H9 (cell line): ENCODE data around the gene BRI3BP. TPM values are rescaled to one million over a fixed set of nuclear protein-coding genes. Genes with fewer than 3 reads are reported as not detected.
A peak's percentile ranks its signal among the peaks of the same experiment; 100 is the strongest.

Source experiments
- DNase-seq: peaks from one replicate; pipeline ENCODE4 v3.0.0-alpha.2; 2017
- H2AFZ ChIP-seq: one replicate; pipeline ENCODE4 v1.6.1; 2013; ENCODE audit warnings: mild to moderate bottlenecking, low read length, control low read depth, moderate library complexity
- H2AK5ac ChIP-seq: 2 replicates; pipeline ENCODE4 v1.6.1; 2013; ENCODE audit warnings: low read length, control low read depth, mixed read lengths; ENCODE audit not compliant: insufficient read length
- H2BK120ac ChIP-seq: one replicate; pipeline ENCODE4 v1.6.1; 2013; ENCODE audit warnings: low read depth, mild to moderate bottlenecking, low read length, control low read depth, inconsistent platforms; ENCODE audit not compliant: poor library complexity, severe bottlenecking
- H2BK12ac ChIP-seq: 2 replicates; pipeline ENCODE4 v1.6.1; 2013; ENCODE audit warnings: low read length, control low read depth, mixed read lengths, low read depth; ENCODE audit not compliant: insufficient read length
- H2BK15ac ChIP-seq: 2 replicates; pipeline ENCODE4 v1.6.1; 2013; ENCODE audit warnings: low read depth, low read length, control low read depth
- H2BK20ac ChIP-seq: one replicate; pipeline ENCODE4 v1.6.1; 2013; ENCODE audit warnings: low read depth, mild to moderate bottlenecking, low read length, control low read depth, inconsistent platforms; ENCODE audit not compliant: poor library complexity, severe bottlenecking
- H2BK5ac ChIP-seq: 2 replicates; pipeline ENCODE4 v1.6.1; 2013; ENCODE audit warnings: low read length, control low read depth, mixed read lengths; ENCODE audit not compliant: insufficient read length
- H3K14ac ChIP-seq: 2 replicates; pipeline ENCODE4 v1.6.1; 2013; ENCODE audit warnings: low read length, control low read depth; ENCODE audit not compliant: insufficient read depth
- H3K18ac ChIP-seq: 2 replicates; pipeline ENCODE4 v1.6.1; 2013; ENCODE audit warnings: low read depth, mild to moderate bottlenecking, mixed read lengths, low read length, control low read depth; ENCODE audit not compliant: insufficient read length
- H3K23ac ChIP-seq: 2 replicates; pipeline ENCODE4 v1.6.1; 2013; ENCODE audit warnings: low read length, control low read depth, mixed read lengths, low read depth; ENCODE audit not compliant: insufficient read length
- H3K23me2 ChIP-seq: 2 replicates; pipeline ENCODE4 v1.6.1; 2013; ENCODE audit warnings: low read depth, mild to moderate bottlenecking, mixed read lengths, low read length, control low read depth; ENCODE audit not compliant: insufficient read length, poor library complexity, severe bottlenecking
- H3K27ac ChIP-seq: 2 replicates; pipeline ENCODE4 v1.5.1; 2013; ENCODE audit warnings: low read length, control low read depth, mixed read lengths, low read depth; ENCODE audit not compliant: insufficient read length
- H3K27me3 ChIP-seq: 2 replicates; pipeline ENCODE4 v1.6.1; 2013; ENCODE audit warnings: low read length, control low read depth, inconsistent platforms; ENCODE audit not compliant: insufficient read depth
- H3K4ac ChIP-seq: 2 replicates; pipeline ENCODE4 v1.6.1; 2013; ENCODE audit warnings: low read depth, mild to moderate bottlenecking, control low read depth, inconsistent platforms, low read length, moderate library complexity
- H3K4me1 ChIP-seq: 2 replicates; pipeline ENCODE4 v1.6.1; 2013; ENCODE audit warnings: low read length, control low read depth, inconsistent platforms; ENCODE audit not compliant: insufficient read depth
- H3K4me2 ChIP-seq: 2 replicates; pipeline ENCODE4 v1.6.1; 2013; ENCODE audit warnings: low read length, control low read depth, mixed read lengths; ENCODE audit not compliant: insufficient read length, insufficient read depth
- H3K56ac ChIP-seq: 2 replicates; pipeline ENCODE4 v1.6.1; 2013; ENCODE audit warnings: low read depth, mild to moderate bottlenecking, mixed read lengths, low read length, control low read depth; ENCODE audit not compliant: insufficient read length
- H3K79me1 ChIP-seq: 2 replicates; pipeline ENCODE4 v1.6.1; 2013; ENCODE audit warnings: low read depth, mild to moderate bottlenecking, moderate library complexity, low read length, control low read depth, inconsistent platforms; ENCODE audit not compliant: insufficient read depth, poor library complexity, severe bottlenecking
- H3K79me2 ChIP-seq: 2 replicates; pipeline ENCODE4 v1.6.1; 2013; ENCODE audit warnings: low read length, control low read depth, inconsistent platforms; ENCODE audit not compliant: insufficient read depth
- H3K9ac ChIP-seq: 2 replicates; pipeline ENCODE4 v1.6.1; 2013; ENCODE audit warnings: low read length, control low read depth, mixed read lengths; ENCODE audit not compliant: insufficient read length; ENCODE audit errors: extremely low read depth
- H3K9me3 ChIP-seq: one replicate; pipeline ENCODE4 v1.6.1; 2013; ENCODE audit warnings: low read depth, low read length, inconsistent platforms; ENCODE audit not compliant: control insufficient read depth
- H3T11ph ChIP-seq: one replicate; pipeline ENCODE4 v1.6.1; 2013; ENCODE audit warnings: mild to moderate bottlenecking, low read length, control low read depth, inconsistent platforms
- H4K20me1 ChIP-seq: one replicate; pipeline ENCODE4 v1.6.1; 2013; ENCODE audit not compliant: control insufficient read depth, insufficient read length, insufficient read depth
- H4K5ac ChIP-seq: 2 replicates; pipeline ENCODE4 v1.6.1; 2013; ENCODE audit warnings: low read depth, mild to moderate bottlenecking, mixed read lengths, low read length, control low read depth; ENCODE audit not compliant: insufficient read length
- H4K8ac ChIP-seq: replicated peaks from 2 replicates; pipeline ENCODE4 v1.6.1; 2013; ENCODE audit warnings: low read length, control low read depth, mixed read lengths, low read depth; ENCODE audit not compliant: insufficient read length
- H4K91ac ChIP-seq: 2 replicates; pipeline ENCODE4 v1.6.1; 2013; ENCODE audit warnings: low read depth, mild to moderate bottlenecking, moderate library complexity, mixed read lengths, low read length, control low read depth; ENCODE audit not compliant: insufficient read length
- H3K27ac Mint-ChIP-seq, 3 experiments: 2 replicates in 2 of 3; 3 replicates in 1 of 3; pipeline ENCODE4 v1.8.0; 2020 to 2021; ENCODE audit warnings: mixed read lengths in 3 of 3, mild to moderate bottlenecking in 1 of 3, moderate library complexity in 1 of 3
- H3K27me3 Mint-ChIP-seq: 2 replicates; pipeline ENCODE4 v1.8.0; 2021; ENCODE audit warnings: low read depth, mild to moderate bottlenecking, moderate library complexity, mixed read lengths
- H3K36me3 Mint-ChIP-seq, 3 experiments: 2 replicates in 2 of 3; 3 replicates in 1 of 3; pipeline ENCODE4 v1.8.0; 2020 to 2021; ENCODE audit warnings: low read depth in 3 of 3, mixed read lengths in 3 of 3; ENCODE audit not compliant: insufficient read depth in 1 of 3
- H3K4me1 Mint-ChIP-seq, 2 experiments: 2 replicates each; pipeline ENCODE4 v1.8.0; 2020; ENCODE audit warnings: mixed read lengths in 2 of 2
- H3K4me3 Mint-ChIP-seq, 2 experiments: 2 replicates in 1 of 2; 3 replicates in 1 of 2; pipeline ENCODE4 v1.8.0; 2020 to 2021; ENCODE audit warnings: mild to moderate bottlenecking in 2 of 2, mixed read lengths in 2 of 2, moderate library complexity in 1 of 2
- H3K9me3 Mint-ChIP-seq, 2 experiments: 2 replicates in 1 of 2; 3 replicates in 1 of 2; pipeline ENCODE4 v1.8.0; 2020; ENCODE audit warnings: mild to moderate bottlenecking in 2 of 2, mixed read lengths in 2 of 2, moderate library complexity in 1 of 2
- CTCF ChIP-seq: fragments of 200-600 bp; sonication (generic); conservative IDR thresholded peaks from 3 replicates; pipeline ENCODE4 v1.8.0; 2021; ENCODE audit warnings: antibody characterized with exemption, mild to moderate bottlenecking
- WGBS: extraction: QIAGEN DNeasy Blood & Tissue Kit; methylation state at CpG from one replicate; pipeline ENCODE4 v1.1.7; 2013; ENCODE audit warnings: missing lambda C conversion rate, low lambda C conversion rate, mixed read lengths; ENCODE audit not compliant: insufficient read length; ENCODE audit errors: extremely low coverage; 5-methylcytosine and 5-hydroxymethylcytosine counted together
- total RNA-seq: library from RNA; stranded (reverse); gene quantifications from 2 replicates; pipeline ENCODE4 v1.2.1, GENCODE V29; 2021

Gene BRI3BP
- total RNA-seq, 1 experiment from 2014 or later = 10.5 TPM

- Histone ChIP-seq H3K79me1 (peaks cover 7% of the 10 kb centered on the region), H3K4me2 (peak overlapping the region; percentile 89), H4K20me1 (no peaks in the 10 kb centered on the region), H3K23ac (no peak overlapping the region), H2BK120ac (no peak overlapping the region), H2AFZ (no peak overlapping the region), H3K18ac (no peak overlapping the region), H3K14ac (peak overlapping the region; percentile 52), H4K5ac (no peak overlapping the region), H2BK12ac (no peak overlapping the region), H2AK5ac (no peak overlapping the region), H3K23me2 (peaks cover 14% of the 10 kb centered on the region), H3K27me3 (no peaks in the 10 kb centered on the region), H3K4me1 (peaks cover 10% of the 10 kb centered on the region; the same call in 1 of the 2 replicates), H2BK5ac (no peak overlapping the region), H4K91ac (no peak overlapping the region), H3K79me2 (peaks cover 12% of the 10 kb centered on the region; the same call in 1 of the 2 replicates), H4K8ac (no peak overlapping the region), H3K9me3 (no peaks in the 10 kb centered on the region), H3K27ac (no peak overlapping the region), H2BK15ac (no peak overlapping the region), H3K9ac (peak overlapping the region; percentile 67), H3K4ac (no peak overlapping the region), H3T11ph (no peak overlapping the region), H2BK20ac (no peak overlapping the region), H3K56ac (no peak overlapping the region)
- Mint-ChIP-seq H3K27me3 (no peaks in the 10 kb centered on the region), H3K4me3 (peak overlapping the region; percentile 75 to 93), H3K9me3 (peaks cover 15 to 17% of the 10 kb centered on the region in 2 experiments), H3K4me1 (peaks cover 31 to 50% of the 10 kb centered on the region in 2 experiments), H3K27ac (peak overlapping the region in 1 of 3 experiments; percentile 70; a peak in 2 of 7 replicates), H3K36me3 (peaks cover 10 to 23% (median 14%) of the 10 kb centered on the region in 3 experiments)
- WGBS = no CpG with 5 or more reads among the region's 18 CpGs
- DNase-seq = no peak
- no peak for TF ChIP-seq CTCF
Observed at GRCh38 chr12:125065919-125066570, 72.6 kb downstream of the BRI3BP start.
